ENCODE measurements around the gene ORM1. TPM values are rescaled to one million over a fixed set of nuclear protein-coding genes. Genes with fewer than 3 reads are reported as not detected.
A peak's percentile ranks its signal among the peaks of the same experiment; 100 is the strongest.

Gene ORM1
- total RNA-seq, 1 donor from 2014 or later: 0.64 TPM

- peak; percentile 78 for DNase-seq (ENCODE audit: low spot score)
These were observed 35.7 kb upstream of the ORM1 start for GRCh38 chr9:114287001-114287762.

DNA sequence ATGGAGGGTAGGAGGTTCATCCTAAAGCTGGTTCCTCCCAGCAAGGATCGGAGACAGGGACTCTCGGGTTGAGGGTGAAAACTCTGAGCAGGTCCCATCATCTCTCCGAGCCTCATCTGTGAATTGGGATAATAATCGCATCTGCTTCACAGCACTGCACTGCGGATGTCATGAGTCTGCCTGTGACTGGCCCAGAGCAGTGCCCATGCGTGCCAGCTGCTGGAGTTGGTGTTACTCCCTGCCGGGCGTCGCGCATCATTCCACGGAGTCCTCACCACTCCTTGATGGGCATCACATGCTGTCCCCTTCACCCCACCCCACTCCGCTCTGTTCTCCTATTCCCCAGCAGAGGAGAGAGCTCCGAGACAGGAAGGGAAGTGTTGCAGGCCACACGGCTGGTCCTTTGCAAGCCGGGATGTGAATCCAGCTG is 35.1 kb upstream of the ORM1 start:
- DNase-seq (ENCODE audit: low spot score): peak; percentile 86

DNA sequence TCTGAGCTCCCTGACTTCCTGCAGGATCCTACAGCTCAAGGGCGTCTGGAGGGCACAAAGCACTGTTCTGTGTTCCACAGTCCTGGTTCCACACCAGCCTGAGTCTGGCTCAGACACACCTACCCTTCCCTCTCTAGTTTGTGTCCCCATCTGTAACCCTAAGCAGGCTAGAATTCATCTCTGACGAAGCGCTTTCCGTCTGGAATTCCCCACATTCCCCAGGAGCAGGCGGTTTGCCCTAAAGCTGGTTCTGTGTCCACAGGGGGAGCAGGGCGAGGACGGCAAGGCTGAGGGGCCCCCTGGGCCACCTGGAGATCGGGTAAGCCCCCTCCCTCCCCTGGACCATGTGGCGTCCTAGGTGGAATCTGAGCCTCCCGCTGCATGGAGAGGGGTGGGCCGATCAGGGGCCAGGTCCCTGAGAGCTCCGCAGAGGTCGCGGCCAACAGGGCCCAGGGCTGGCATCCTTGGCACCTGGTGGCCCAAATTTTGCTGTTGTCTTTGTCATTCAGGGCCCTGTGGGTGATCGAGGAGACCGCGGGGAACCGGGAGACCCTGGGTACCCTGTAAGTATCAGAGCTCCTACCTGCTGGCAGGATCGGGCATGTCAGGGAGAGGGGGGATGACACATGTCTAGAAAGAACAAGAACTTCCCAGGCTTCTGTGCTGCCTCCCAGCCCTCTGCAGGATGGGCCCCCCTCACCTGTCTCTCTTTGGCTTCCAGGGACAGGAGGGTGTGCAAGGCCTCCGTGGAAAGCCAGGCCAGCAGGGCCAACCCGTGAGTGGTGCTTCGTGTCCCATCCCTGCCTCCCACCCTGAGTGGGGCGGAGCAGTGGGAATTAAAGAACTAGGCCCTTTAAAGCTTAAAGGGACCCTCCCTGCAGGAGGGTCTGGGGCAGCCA is 34.5 kb upstream of the ORM1 start:
- DNase-seq (ENCODE audit: low spot score): peak; percentile 81

GRCh38 chr9:114289106-114289505 is 33.8 kb upstream of the ORM1 start:
- peak; percentile 78 for DNase-seq (ENCODE audit: low spot score)

- peak; percentile 75 for DNase-seq (ENCODE audit: low spot score)
These were observed 33.1 kb upstream of the ORM1 start for GRCh38 chr9:114289571-114290481.

- DNase-seq (ENCODE audit: low spot score): peak; percentile 67
These were observed 32.3 kb upstream of the ORM1 start for GRCh38 chr9:114290561-114290986.

GRCh38 chr9:114291064-114291474 is 31.8 kb upstream of the ORM1 start:
- DNase-seq (ENCODE audit: low spot score): peak; percentile 93

DNA sequence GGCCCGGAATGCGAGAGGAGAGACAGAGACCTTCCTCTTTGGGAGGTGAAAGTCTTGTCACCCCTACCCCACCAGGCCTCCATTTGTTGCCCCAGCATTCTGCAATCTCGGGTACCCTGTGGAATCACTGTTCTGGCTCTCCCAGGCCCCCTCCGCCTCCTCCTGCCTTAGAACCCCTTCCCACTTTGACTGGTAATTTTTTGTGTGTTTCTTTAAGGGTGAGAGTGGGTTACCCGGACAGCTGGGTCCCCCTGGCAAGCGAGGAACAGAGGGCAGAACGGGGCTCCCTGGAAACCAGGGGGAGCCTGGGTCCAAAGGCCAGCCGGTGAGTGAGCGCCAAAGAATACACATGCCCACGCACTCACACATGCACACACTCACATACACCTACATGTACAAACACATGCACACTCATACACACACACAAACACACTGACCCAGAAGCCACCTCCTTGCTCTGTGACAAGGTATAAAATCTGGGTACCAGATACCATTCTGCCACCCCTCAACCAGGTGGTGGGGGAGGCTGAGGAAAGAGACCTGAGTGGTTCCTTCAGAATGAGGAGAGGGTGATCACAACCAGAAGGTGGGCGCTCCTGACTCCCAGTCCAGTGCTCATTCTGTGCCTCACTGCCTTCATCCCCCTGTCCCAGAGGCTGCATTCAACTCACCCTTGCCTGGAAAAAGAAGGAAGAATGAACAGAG is 30.9 kb upstream of the ORM1 start:
- peak; percentile 57 for DNase-seq (ENCODE audit: low spot score)

- DNase-seq (ENCODE audit: low spot score): no peak
These were observed 28.2 kb upstream of the ORM1 start for GRCh38 chr9:114294664-114295063.

DNA sequence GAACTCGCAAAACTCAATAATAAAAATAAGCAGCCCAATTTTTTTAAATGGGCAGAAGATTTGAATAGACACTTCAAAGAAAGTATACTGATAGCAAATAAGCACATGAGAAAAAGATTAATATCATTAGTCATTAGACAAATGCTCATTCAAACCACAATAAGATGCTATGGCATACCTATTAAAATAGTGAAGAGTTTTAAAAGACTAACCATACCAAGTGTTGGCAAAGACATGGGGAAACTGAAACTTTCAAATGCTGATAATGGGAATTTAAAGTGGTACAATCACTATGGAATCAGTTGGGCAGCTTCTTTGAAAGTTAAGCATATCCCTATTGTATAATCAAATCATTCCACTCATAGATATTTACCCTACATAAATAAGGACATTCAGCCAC is 26.6 kb upstream of the ORM1 start:
- DNase-seq (ENCODE audit: low spot score): no peak

GRCh38 chr9:114299286-114300152 is 23.4 kb upstream of the ORM1 start:
- peak; percentile 69 for DNase-seq (ENCODE audit: low spot score)

DNA sequence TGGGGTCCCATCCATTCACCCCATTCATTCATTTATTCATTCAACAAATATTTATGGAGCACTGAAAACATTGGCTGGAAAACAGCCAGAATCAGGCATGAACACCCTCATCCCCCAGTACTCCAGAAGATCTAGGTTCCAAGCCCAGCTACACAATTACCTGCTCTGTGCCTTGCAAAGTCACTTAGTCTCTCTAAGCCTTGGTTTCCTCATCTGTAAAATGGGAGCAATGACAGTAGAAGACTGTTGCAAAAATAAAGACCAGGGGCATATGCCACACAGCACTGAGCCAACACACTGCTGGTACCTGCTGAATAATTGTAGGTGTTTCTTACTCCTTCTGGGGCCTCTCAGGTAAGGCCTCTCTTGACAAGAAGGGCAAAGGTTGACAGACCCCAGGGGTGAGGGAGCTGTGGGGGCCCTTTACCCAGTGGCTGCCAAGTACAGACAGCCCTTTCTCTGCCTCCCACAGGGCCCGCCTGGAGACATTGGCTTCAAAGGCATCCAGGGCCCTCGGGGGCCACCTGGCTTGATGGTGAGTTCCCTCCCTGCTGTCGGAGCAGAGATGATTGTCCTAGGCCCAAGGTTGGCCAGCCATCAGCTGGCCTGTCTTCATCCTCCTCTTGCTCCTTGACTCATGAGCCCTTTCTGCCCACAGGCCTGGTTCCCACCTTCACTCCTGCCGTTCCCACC is 22.6 kb upstream of the ORM1 start:
- no peak for DNase-seq (ENCODE audit: low spot score)

GRCh38 chr9:114300846-114301797 is 21.8 kb upstream of the ORM1 start:
- DNase-seq (ENCODE audit: low spot score): peak; percentile 80

GRCh38 chr9:114301798-114302565 is 20.9 kb upstream of the ORM1 start:
- DNase-seq (ENCODE audit: low spot score): peak; percentile 74

DNA sequence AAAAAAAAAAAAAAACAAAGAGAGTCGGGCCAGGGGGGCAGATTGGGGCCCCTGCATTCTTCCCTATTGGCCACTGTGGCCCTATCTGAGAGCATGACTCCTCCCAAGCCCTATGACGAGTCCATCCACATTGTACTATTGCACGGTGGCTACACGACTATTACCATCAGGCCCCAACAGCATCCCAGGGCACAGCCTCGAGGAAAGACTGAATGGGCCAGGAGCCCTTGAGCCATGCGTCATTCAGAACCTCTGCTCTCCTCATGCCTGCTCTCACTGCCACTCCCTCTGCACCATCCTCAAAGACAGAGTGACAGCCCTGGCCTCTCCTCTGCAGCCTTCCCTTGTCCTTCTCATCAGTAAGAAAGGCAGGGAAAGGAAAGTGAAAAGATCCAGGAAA is 20.2 kb upstream of the ORM1 start:
- DNase-seq (ENCODE audit: low spot score): peak; percentile 28

- DNase-seq (ENCODE audit: low spot score): peak; percentile 35
These were observed 19.3 kb upstream of the ORM1 start for GRCh38 chr9:114303571-114303970.

GRCh38 chr9:114303977-114304376 is 18.9 kb upstream of the ORM1 start:
- DNase-seq (ENCODE audit: low spot score): peak; percentile 73
